Fibroblast of lung (primary cell): ENCODE data around the gene APAF1. TPM values are rescaled to one million over a fixed set of nuclear protein-coding genes. Genes with fewer than 3 reads are reported as not detected.
"Not testable (repeated sequence)": the region's sequence is repeated elsewhere in the genome, so short reads cannot be mapped to it uniquely, and the experiment has no call there.

Experiments
- DNase-seq, 2 donors: peaks; one replicate each; pipeline versions ENCODE4 v3.0.0 to v3.0.0-alpha.2; 2010; ENCODE audit warnings: low read depth in 2 of 2
- H2AFZ ChIP-seq: 2 replicates; pipeline ENCODE4 v1.5.1; 2012; ENCODE audit warnings: low read length, control low read depth, inconsistent platforms
- H3K27ac ChIP-seq: 2 replicates; pipeline ENCODE4 v1.5.1; 2011; ENCODE audit warnings: low read length, control low read depth; ENCODE audit not compliant: insufficient read depth
- H3K27me3 ChIP-seq: 2 replicates; pipeline ENCODE4 v1.5.1; 2011; ENCODE audit warnings: mild to moderate bottlenecking, low read length; ENCODE audit not compliant: control insufficient read depth, insufficient read depth
- H3K36me3 ChIP-seq: 2 replicates; pipeline ENCODE4 v1.5.1; 2011; ENCODE audit warnings: low read length; ENCODE audit not compliant: control insufficient read depth, insufficient read depth
- H3K4me1 ChIP-seq: 2 replicates; pipeline ENCODE4 v1.5.1; 2011; ENCODE audit warnings: low read length; ENCODE audit not compliant: control insufficient read depth, insufficient read depth; ENCODE audit errors: extremely low read depth
- H3K4me2 ChIP-seq: 2 replicates; pipeline ENCODE4 v1.5.1; 2011; ENCODE audit warnings: low read length, control low read depth; ENCODE audit not compliant: insufficient read depth; ENCODE audit errors: extremely low read depth
- H3K4me3 ChIP-seq, 4 experiments: fragments of 200-600 bp in 1 of 4; sonication (generic) in 1 of 4; replicated peaks in 1 of 4; 2 replicates each; pipeline ENCODE4 v1.5.1; 2011 to 2016; ENCODE audit warnings: low read length in 4 of 4, low read depth in 3 of 4, mild to moderate bottlenecking in 3 of 4, control low read depth in 2 of 4, inconsistent platforms in 1 of 4, mixed read lengths in 1 of 4; ENCODE audit not compliant: insufficient read depth in 1 of 4; ENCODE audit errors: control extremely low read depth in 1 of 4
- H3K79me2 ChIP-seq: 2 replicates; pipeline ENCODE4 v1.5.1; 2012; ENCODE audit warnings: mild to moderate bottlenecking, low read length, inconsistent platforms; ENCODE audit not compliant: control insufficient read depth, insufficient read depth
- H3K9ac ChIP-seq: 2 replicates; pipeline ENCODE4 v1.5.1; 2011; ENCODE audit warnings: mild to moderate bottlenecking, low read length, control low read depth; ENCODE audit not compliant: insufficient read depth
- H3K9me3 ChIP-seq: 2 replicates; pipeline ENCODE4 v1.5.1; 2012; ENCODE audit warnings: low read depth, low read length; ENCODE audit not compliant: control insufficient read depth, insufficient read depth
- H4K20me1 ChIP-seq: 2 replicates; pipeline ENCODE4 v1.5.1; 2011; ENCODE audit warnings: low read length; ENCODE audit not compliant: control insufficient read depth, insufficient read depth; ENCODE audit errors: extremely low read depth
- EZH2 ChIP-seq: IDR thresholded peaks from 2 replicates; pipeline ENCODE4 v1.5.1; 2012; ENCODE audit warnings: low read length, control low read depth, mild to moderate bottlenecking; ENCODE audit errors: missing control alignments
- polyA plus RNA-seq, 2 donors: library from polyadenylated mRNA; depleted of rRNA in 1 of 2; stranded (reverse) in 1 of 2; unstranded in 1 of 2; fragments of >200 nt; gene quantifications; 2 replicates each; pipeline ENCODE4 v1.2.1, GENCODE V29; 2011 to 2012; ENCODE audit warnings: missing spikeins in 1 of 2
- total RNA-seq: library from RNA; depleted of rRNA; stranded (reverse); fragments of >200 nt; gene quantifications from 2 replicates; pipeline ENCODE4 v1.2.1, GENCODE V29; 2014
- TF ChIP-seq, protein P1 (sequence below), 2 donors: IDR thresholded peaks in 1 of 2; conservative IDR thresholded peaks in 1 of 2; 1 replicate in 1 of 2; 2 replicates in 1 of 2; pipeline ENCODE4 v1.5.1; 2011 to 2012; ENCODE audit warnings: low read length in 2 of 2, control low read depth in 1 of 2, inconsistent platforms in 1 of 2, low read depth in 1 of 2, mild to moderate bottlenecking in 1 of 2

APAF1 gene
- total and polyA plus RNA-seq, 2 donors (not counting 1 experiment from before 2014, with no cell fraction given): 13.6 to 23.3 TPM

DNA sequence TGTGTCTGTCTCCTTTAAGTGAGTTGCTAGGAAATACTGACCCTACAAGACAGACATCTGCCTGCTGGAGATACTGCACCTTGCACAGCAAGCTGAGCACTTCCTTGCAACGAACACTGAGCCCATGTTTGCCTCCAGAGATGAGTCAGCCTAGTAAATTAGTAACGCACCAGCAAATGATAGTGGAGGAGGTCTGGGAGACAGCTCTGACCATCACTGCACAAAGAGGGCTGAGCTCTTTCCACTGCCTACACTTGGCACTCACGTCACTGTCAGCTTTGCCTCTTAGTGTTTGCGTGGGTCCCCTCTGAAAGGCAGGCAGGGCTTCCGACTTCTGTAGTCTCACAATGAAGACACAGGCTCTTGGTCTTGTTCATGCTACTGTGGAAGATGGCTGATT, 109.0 kb downstream of the APAF1 start:
- Histone ChIP-seq H3K9ac (no peak overlapping the region), H3K27me3 (no peaks in the 10 kb centered on the region), H3K79me2 (no peaks in the 10 kb centered on the region), H3K36me3 (no peaks in the 10 kb centered on the region), H3K4me3 (no peak overlapping the region), H3K4me1 (peaks cover 4% of the 10 kb centered on the region), H3K9me3 (no peaks in the 10 kb centered on the region), H2AFZ (no peak overlapping the region), H4K20me1 (no peaks in the 10 kb centered on the region), H3K4me2 (no peak overlapping the region), H3K27ac (no peak overlapping the region)
- no peak for TF ChIP-seq EZH2
- TF ChIP-seq, protein P1, sequence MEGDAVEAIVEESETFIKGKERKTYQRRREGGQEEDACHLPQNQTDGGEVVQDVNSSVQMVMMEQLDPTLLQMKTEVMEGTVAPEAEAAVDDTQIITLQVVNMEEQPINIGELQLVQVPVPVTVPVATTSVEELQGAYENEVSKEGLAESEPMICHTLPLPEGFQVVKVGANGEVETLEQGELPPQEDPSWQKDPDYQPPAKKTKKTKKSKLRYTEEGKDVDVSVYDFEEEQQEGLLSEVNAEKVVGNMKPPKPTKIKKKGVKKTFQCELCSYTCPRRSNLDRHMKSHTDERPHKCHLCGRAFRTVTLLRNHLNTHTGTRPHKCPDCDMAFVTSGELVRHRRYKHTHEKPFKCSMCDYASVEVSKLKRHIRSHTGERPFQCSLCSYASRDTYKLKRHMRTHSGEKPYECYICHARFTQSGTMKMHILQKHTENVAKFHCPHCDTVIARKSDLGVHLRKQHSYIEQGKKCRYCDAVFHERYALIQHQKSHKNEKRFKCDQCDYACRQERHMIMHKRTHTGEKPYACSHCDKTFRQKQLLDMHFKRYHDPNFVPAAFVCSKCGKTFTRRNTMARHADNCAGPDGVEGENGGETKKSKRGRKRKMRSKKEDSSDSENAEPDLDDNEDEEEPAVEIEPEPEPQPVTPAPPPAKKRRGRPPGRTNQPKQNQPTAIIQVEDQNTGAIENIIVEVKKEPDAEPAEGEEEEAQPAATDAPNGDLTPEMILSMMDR (conservative IDR thresholded peaks at IDR 0.05 in 1 of 2, IDR thresholded peaks at IDR 0.05 in 1 of 2; ENCODE audit: low read depth in 1 of 2, low read length in 2 of 2): no peak
- peak in 1 of 2 donors; percentile 90 for DNase-seq

DNA sequence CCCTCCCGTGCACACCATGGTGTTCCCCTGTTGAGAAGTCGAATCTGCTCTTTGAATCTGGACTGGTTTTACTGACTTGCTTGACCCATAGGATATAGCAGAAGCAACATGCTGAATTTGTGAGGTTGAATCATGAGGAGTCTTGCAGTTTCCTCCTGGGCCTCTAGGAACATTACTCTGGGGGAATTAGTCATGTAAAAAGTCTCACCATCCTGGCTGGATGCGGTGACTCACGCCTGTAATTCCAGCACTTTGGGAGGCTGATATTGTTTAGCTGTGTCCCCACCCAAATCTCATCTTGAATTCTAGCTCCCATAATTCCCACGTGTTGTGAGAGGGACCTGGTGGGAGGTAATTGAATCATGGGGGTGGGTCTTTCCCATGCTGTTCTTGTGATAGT, 110.8 kb downstream of the APAF1 start:
- peak; percentile 24 to 87 for DNase-seq
- H3K4me3 ChIP-seq, H3K9me3 ChIP-seq, H3K4me1 ChIP-seq, H4K20me1 ChIP-seq, H3K27me3 ChIP-seq, H3K9ac ChIP-seq, H3K79me2 ChIP-seq, H3K4me2 ChIP-seq, H3K36me3 ChIP-seq, H3K27ac ChIP-seq, H2AFZ ChIP-seq: not testable (repeated sequence)

DNA sequence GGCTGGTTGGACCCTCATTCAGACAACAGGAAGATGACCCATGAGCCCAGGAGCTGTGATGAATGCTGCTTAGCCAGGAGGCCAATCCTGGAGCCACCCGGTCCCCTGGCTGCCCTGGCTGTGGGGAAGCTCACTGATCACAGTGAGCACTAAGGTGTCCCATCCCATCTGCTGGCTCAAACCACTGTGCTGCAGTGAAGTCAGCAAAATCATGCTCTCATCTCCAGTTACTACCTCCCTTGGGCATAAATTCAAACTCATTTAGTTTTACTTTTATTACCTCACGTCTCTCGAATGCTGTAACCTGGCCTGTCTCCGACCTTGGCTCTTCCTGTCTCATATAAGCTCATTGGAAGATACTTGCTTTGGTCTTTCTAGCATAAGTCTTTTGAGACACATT, 112.4 kb downstream of the APAF1 start:
- no peak for DNase-seq
- H3K4me3 ChIP-seq: no peak overlapping the region
- no peak for TF ChIP-seq EZH2
- TF ChIP-seq, protein P1 (conservative IDR thresholded peaks at IDR 0.05 in 1 of 2, IDR thresholded peaks at IDR 0.05 in 1 of 2; ENCODE audit: low read depth in 1 of 2, low read length in 2 of 2): no peak
- no peaks in the 10 kb centered on the region for H3K79me2 ChIP-seq
- no peaks in the 10 kb centered on the region for H4K20me1 ChIP-seq
- no peak overlapping the region for H2AFZ ChIP-seq
- H3K4me2 ChIP-seq: no peak overlapping the region
- H3K9ac ChIP-seq: no peak overlapping the region
- H3K36me3 ChIP-seq: no peaks in the 10 kb centered on the region
- peaks cover 4% of the 10 kb centered on the region for H3K4me1 ChIP-seq
- no peaks in the 10 kb centered on the region for H3K9me3 ChIP-seq
- H3K27ac ChIP-seq: no peak overlapping the region
- no peaks in the 10 kb centered on the region for H3K27me3 ChIP-seq
